HepG2 (cell line): ENCODE results near the gene P3H4. TPM values are rescaled to one million over a fixed set of nuclear protein-coding genes. Genes with fewer than 3 reads are reported as not detected.

ENCODE experiments used
- FOXK2 ChIP-seq: fragments of 450-650 bp; IDR thresholded peaks from 2 replicates; pipeline ENCODE4 v1.6.1; 2016
- HMGXB3 ChIP-seq: sonication (generic); formaldehyde crosslinking; IDR thresholded peaks from 2 replicates; pipeline ENCODE4 v1.4.0; 2020; ENCODE audit warnings: missing genetic modification reagents, borderline replicate concordance
- HNRNPLL ChIP-seq: fragments of 200-400 bp; formaldehyde crosslinking; IDR thresholded peaks from 2 replicates; pipeline ENCODE4 v1.6.1; 2017; ENCODE audit warnings: mild to moderate bottlenecking, low read depth, low read length; ENCODE audit not compliant: poor library complexity, severe bottlenecking
- HOMEZ ChIP-seq: IDR thresholded peaks from 2 replicates; pipeline ENCODE4 v1.6.1; 2016; ENCODE audit warnings: low read depth
- KDM5A ChIP-seq: fragments of 200-600 bp; sonication (generic); IDR thresholded peaks from 2 replicates; pipeline ENCODE4 v1.7.0; 2018; ENCODE audit warnings: antibody characterized with exemption, mild to moderate bottlenecking, low read length, borderline replicate concordance
- KLF15 ChIP-seq: sonication (generic); formaldehyde crosslinking; IDR thresholded peaks from 2 replicates; pipeline ENCODE4 v1.8.1; 2023; ENCODE audit warnings: borderline replicate concordance, mild to moderate bottlenecking, inconsistent platforms, missing genetic modification reagents, mixed read lengths
- MBNL3 ChIP-seq: fragments of 250-450 bp; sonication (Bioruptor Pico); conservative IDR thresholded peaks from 2 replicates; pipeline ENCODE4 v1.8.0; 2022; ENCODE audit warnings: mild to moderate bottlenecking, inconsistent platforms
- MEIS1 ChIP-seq: sonication (generic); formaldehyde crosslinking; IDR thresholded peaks from 2 replicates; pipeline ENCODE4 v1.9.0; 2021; ENCODE audit warnings: mild to moderate bottlenecking, missing genetic modification reagents, moderate library complexity, borderline replicate concordance
- NFYB ChIP-seq: sonication (generic); formaldehyde crosslinking; IDR thresholded peaks from 2 replicates; pipeline ENCODE4 v1.4.0; 2020; ENCODE audit warnings: missing genetic modification reagents
- NKX3-1 ChIP-seq: sonication (generic); formaldehyde crosslinking; IDR thresholded peaks from 2 replicates; pipeline ENCODE4 v1.5.0; 2020; ENCODE audit warnings: missing genetic modification reagents
- NR3C1 ChIP-seq: sonication (generic); formaldehyde crosslinking; IDR thresholded peaks from 2 replicates; pipeline ENCODE4 v1.4.0; 2020; ENCODE audit warnings: missing genetic modification reagents
- PITX1 ChIP-seq: sonication (generic); formaldehyde crosslinking; IDR thresholded peaks from 2 replicates; pipeline ENCODE4 v1.5.1; 2020; ENCODE audit warnings: mild to moderate bottlenecking, missing genetic modification reagents
- SIN3B ChIP-seq: fragments of 150-350 bp; IDR thresholded peaks from 2 replicates; pipeline ENCODE4 v1.6.1; 2014; ENCODE audit warnings: low read length
- ZFP82 ChIP-seq: sonication (generic); formaldehyde crosslinking; IDR thresholded peaks from 2 replicates; pipeline ENCODE4 v1.5.1; 2020; ENCODE audit warnings: mild to moderate bottlenecking, missing genetic modification reagents, borderline replicate concordance
- ZNF34 ChIP-seq: sonication (generic); formaldehyde crosslinking; IDR thresholded peaks from 2 replicates; pipeline ENCODE4 v1.4.0; 2020; ENCODE audit warnings: mild to moderate bottlenecking, missing genetic modification reagents, borderline replicate concordance
- ZNF354B ChIP-seq: sonication (generic); formaldehyde crosslinking; IDR thresholded peaks from 2 replicates; pipeline ENCODE4 v1.8.0; 2022; ENCODE audit warnings: mild to moderate bottlenecking, missing genetic modification reagents
- ZNF574 ChIP-seq: sonication (generic); formaldehyde crosslinking; IDR thresholded peaks from 2 replicates; pipeline ENCODE4 v1.4.0; 2020; ENCODE audit warnings: missing genetic modification reagents
- ZNF652 ChIP-seq: IDR thresholded peaks from 2 replicates; pipeline ENCODE4 v1.6.1; 2016; ENCODE audit warnings: low read depth, borderline replicate concordance
- ZNF724P ChIP-seq: sonication (generic); formaldehyde crosslinking; IDR thresholded peaks from 2 replicates; pipeline ENCODE4 v1.8.0; 2022; ENCODE audit warnings: missing genetic modification reagents, borderline replicate concordance
- ZSCAN25 ChIP-seq: sonication (generic); formaldehyde crosslinking; IDR thresholded peaks from 2 replicates; pipeline ENCODE4 v1.8.0; 2022; ENCODE audit warnings: mild to moderate bottlenecking, missing genetic modification reagents
- ZZZ3 ChIP-seq: sonication (generic); formaldehyde crosslinking; IDR thresholded peaks from 2 replicates; pipeline ENCODE4 v1.4.0; 2020; ENCODE audit warnings: missing genetic modification reagents, mild to moderate bottlenecking, borderline replicate concordance
- polyA plus RNA-seq, 8 experiments: library from polyadenylated mRNA; depleted of rRNA in 3 of 8; stranded (reverse) in 7 of 8; unstranded in 1 of 8; fragments of >200 nt; fragmentation: Illumina TruSeq in 4 of 8; extraction: Trizol in 4 of 8; gene quantifications; 2 replicates each; pipeline versions ENCODE4 v1.2.1 to v1.2.3, GENCODE V29; 2011 to 2016; ENCODE audit warnings: low read depth in 4 of 8, missing spikeins in 1 of 8, mixed read lengths in 1 of 8; ENCODE audit not compliant: insufficient read depth in 1 of 8
- total RNA-seq, 5 experiments: library from RNA; depleted of rRNA; stranded (reverse); fragments of >200 nt; fragmentation: Illumina TruSeq; extraction: Trizol; gene quantifications; 2 replicates each; pipeline ENCODE4 v1.2.3, GENCODE V29; 2016; ENCODE audit warnings: low read depth in 1 of 5
- TF ChIP-seq, protein P1 (sequence below): sonication (generic); formaldehyde crosslinking; IDR thresholded peaks from 2 replicates; pipeline ENCODE4 v1.4.0; 2020; ENCODE audit warnings: missing genetic modification reagents

The P3H4 gene
- total and polyA plus RNA-seq, 2 of the 13 experiments (the other 11 are each of a cell fraction or from before 2014, with no cell fraction given) = 37.1 to 50.6 TPM

DNA sequence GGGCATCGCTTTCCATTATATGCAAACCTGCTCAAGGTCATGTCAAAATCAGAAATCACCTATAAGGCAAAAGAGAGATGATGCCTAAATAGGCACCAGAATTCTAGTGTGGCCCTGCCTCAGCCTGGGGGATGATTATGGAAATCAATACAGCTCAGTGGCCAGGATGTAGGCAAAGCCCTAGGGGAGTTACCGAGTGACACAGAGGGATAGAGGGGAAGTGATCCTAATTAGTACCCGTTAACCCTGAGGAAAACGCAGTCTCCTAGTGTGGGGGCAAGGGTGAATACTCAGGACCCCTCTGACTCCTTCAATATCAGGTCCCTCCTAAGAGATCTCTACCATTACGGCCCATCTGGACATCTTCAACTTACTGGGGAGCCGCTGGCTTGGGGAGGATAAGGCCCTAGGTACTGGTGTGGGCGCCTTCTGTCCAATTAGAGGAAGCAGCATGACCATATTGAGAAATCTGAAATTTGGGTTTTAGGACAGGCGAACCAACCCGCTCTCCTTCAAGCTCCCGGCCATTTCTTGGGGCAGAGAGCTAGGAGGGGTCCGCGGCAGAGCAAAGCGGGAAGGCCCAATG is 23.6 kb upstream of the P3H4 start (continued):
- TF ChIP-seq KLF15 (CRISPR knock-in tag) = no peak
- no peak for TF ChIP-seq NFYB (CRISPR knock-in tag)
- no peak for TF ChIP-seq ZNF724P (CRISPR knock-in tag)
- TF ChIP-seq MEIS1 = no peak
- no peak for TF ChIP-seq HMGXB3
- no peak for TF ChIP-seq ZNF354B
- TF ChIP-seq HNRNPLL = no peak
- no peak for TF ChIP-seq NR3C1
- TF ChIP-seq ZZZ3 (CRISPR knock-in tag) = no peak
- no peak for TF ChIP-seq NKX3-1 (CRISPR knock-in tag)
- no peak for TF ChIP-seq HOMEZ (CRISPR knock-in tag)
- no peak for TF ChIP-seq PITX1 (CRISPR knock-in tag)
- no peak for TF ChIP-seq SIN3B
- no peak for TF ChIP-seq ZFP82 (CRISPR knock-in tag)
- TF ChIP-seq ZNF34 = no peak
- no peak for TF ChIP-seq ZSCAN25 (CRISPR knock-in tag)
- TF ChIP-seq FOXK2 = no peak
- TF ChIP-seq KDM5A = no peak
- TF ChIP-seq ZNF652 = no peak
- TF ChIP-seq ZNF574 = no peak; the same call in 1 of the 2 replicates
- no peak for TF ChIP-seq MBNL3 (CRISPR knock-in tag)
- TF ChIP-seq, protein P1, sequence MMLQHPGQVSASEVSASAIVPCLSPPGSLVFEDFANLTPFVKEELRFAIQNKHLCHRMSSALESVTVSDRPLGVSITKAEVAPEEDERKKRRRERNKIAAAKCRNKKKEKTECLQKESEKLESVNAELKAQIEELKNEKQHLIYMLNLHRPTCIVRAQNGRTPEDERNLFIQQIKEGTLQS (CRISPR knock-in tag) = no peak
